Measurements from ENCODE around the gene CALML4.
"Not testable (repeated sequence)": the region's sequence is repeated elsewhere in the genome, so short reads cannot be mapped to it uniquely, and the experiment has no call there.

CALML4 gene

GRCh38 chr15:68207176-68207935 is 2.2 kb upstream of the CALML4 start:
- no peak for DNase-seq

- no peak for DNase-seq
These were observed 1.6 kb upstream of the CALML4 start for GRCh38 chr15:68206711-68207151.

DNA sequence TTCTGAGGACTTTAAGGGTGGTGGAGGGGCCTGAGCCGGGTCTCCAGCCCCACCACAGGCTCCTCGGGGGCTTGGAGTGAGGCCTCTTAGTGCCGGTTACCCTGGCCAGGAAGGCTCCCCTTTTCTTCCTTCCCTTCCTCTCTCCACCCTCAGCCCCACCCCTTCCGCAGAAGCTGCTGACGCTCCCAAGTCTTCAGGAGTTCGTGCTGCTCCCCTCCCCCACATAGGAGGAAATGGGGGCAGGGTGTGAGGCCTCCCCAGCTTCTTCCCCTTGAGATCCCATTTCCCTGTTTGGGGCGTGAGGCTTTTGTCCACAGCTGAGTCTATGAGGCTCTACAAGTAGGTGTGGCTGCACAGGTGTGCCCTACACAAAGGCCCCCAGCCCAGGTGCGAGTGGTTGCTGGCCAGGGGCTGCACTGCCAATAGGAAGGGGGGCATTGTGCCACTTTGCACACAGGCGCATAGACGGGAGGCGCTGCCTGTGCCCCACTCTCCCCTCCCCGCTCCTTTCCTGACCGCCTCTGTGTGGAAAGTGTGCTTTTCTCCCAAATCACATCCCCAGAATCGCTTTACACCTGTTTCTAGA is 915 bp upstream of the CALML4 start:
- no peak for DNase-seq

DNA sequence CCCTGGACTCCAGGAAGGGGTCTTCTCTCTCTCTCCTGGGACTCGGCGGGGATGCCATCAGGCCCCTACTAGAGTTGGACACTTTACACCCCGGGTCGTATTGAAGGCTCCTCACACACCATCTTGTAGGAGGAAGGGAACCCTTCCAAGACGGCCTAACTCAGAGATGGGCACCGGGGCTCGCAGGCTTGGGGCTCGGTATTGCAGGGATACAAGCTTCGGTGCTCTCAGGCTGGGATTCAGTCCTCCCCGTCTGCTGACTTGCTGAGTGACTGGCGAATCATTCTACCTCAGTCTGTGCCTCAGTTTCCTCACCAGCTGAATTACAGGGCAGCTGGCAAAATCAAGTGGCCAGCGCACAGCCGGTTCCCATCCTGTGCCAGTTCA is 419 bp upstream of the CALML4 start:
- no peak for DNase-seq

DNA sequence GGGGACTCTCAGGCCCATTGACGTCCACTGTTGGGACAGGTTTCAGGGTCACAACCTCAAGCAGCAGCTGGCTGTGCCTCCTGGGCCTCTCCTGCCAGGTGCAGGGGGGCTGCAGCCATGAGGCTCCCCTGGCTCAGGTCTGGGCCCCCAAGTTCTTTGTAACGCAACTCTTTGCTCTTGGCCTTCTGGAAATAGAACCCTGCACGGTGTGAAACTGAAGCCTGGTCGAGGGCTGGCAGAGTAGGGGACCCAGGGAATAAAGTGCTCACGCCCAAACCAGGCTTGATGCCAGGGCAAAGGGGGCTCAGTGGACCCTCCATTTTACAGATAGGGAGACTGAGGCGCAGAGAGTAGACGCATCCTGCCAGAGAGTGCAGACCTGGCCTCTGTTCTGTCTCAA is 771 bp downstream of the CALML4 start:
- no peak for DNase-seq

DNA sequence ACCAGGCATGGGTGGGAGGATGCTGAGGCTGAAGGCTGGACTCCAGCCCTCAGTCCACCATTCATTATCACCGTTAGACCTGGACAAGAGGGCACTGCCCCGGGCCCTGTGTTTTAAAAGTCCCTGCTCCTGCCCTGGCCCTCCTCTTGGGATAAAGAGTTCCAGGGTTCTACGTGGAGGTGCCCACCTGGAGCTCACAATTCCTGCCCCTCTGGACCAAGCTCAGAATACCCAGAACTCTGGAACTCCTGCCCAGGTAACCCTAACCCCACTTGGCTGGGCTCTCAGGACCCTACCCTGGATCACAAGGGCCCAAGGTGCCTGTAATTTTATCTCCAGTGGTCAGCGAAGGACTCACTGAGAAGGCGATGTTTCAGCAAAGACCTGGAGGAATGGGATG is 1.2 kb downstream of the CALML4 start:
- DNase-seq, result no peak

- DNase-seq, result no peak
These were observed 1.6 kb downstream of the CALML4 start for GRCh38 chr15:68203486-68203885.

GRCh38 chr15:68202994-68203393 is 2.1 kb downstream of the CALML4 start:
- DNase-seq, result not testable (repeated sequence)

DNA sequence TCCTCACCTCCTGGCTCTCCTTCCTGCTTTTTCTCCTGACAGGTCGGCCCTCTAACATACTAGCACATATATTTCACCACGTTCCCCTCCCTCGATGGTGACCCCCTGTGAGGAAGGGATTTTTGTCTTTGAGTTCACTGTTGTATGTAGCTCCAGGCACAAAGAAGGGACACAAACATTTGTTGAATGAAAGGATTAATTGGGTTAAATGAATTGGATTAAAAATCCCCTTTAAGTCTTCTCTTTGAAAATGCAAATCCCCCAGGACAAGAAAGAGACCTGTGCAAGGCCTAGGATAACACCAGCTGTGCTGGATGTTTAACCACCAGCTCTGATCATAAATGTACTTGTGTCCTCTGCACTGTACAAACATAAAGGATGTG is 3.3 kb downstream of the CALML4 start:
- no peak for DNase-seq

GRCh38 chr15:68201153-68201878 is 3.8 kb downstream of the CALML4 start:
- DNase-seq, result no peak

DNA sequence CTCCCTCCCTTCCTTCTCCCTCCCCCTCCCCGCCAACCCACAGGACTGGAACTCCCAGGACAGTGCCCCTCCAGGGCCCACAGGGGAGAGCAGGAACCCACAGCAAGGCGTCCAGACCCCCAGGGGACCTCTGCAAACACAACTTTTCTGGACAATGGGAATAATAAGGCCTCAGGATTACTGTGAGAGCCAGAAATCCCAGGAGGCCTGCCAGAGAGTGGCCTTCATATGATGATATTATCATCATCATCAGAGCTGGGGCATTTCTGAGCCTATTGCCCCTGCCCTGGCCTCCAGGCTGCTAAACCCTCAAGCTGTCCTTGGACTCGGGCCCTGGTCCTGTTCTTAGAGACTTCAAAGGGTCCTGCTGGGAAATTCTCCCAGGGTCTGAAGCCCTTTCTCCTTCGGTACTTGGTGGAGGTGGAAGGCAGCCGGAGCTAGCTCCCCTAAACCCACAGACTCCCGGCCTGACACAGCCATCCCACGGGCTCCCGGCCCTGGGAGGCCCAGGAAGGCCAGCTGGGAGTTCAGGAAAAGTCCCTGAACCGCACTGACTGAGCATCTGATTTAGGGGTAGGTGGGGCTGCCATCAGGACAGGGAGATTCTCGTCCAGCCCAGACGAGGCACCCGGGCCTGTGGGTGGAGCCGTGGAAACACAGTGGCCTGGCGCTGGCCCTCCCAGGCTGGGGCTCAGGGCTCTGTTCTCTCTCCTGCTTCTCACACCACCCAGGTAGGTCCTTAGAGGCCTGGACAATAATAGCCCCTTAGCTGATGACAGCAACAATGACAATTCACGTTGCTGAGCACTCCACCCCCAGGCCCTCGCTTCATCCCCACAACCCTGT is 4.9 kb downstream of the CALML4 start:
- no peak for DNase-seq

DNA sequence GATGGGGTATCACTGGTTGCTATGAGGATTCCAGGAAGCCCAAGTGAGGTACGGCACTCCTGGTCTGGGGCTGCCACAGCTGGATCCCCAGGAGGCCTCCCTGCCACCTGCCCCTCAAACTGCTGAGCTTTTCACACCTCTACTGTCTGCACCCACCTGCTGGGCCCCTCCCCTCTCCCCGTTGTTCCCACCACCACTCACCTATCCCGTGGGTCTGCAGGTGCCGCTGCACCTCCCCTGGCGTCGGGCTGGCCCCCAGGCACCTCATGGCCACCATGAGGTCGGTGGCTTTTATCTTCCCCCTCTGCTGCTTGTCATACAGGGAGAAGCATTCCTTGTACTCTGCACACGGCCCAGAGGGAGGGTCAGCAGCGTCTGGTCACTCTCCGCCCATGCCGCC is 5.8 kb downstream of the CALML4 start:
- DNase-seq, result no peak

DNA sequence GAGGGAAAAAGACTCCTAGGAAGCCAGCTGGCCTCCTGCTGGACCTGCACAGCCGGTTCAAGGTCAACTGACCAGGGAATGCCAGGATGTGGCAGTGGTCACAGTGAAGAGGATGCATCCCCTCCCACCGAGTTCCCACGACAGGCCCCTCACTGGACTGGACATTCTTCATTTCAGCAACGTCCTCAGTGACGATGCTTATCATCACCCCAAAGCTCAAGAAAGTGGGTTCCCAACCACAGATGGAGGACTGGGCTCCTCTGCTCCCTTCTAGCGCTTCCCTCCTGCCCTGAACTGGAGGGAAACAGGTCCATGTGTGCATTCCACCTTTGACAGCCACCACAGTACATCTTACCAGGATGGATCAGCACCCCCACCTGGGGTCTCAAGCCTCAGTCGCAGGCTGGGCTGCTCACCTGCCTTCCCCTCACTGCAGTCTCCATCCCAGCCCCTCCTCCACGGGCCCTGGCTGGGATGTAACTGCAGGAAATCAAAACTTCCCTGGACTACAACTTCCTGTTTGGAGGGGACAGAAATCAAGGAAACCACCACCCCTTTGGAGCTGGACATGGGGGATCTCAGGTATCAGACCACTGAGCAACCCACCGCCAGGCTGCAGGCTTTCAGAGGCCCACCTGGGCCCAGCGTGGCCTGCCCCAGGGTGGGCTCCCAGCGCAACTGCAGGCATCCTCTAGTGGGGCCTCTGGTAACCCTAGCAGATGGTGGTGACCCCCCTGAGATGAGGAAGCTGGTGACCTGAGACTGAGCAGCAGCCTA is 7.3 kb downstream of the CALML4 start:
- DNase-seq, result no peak

DNA sequence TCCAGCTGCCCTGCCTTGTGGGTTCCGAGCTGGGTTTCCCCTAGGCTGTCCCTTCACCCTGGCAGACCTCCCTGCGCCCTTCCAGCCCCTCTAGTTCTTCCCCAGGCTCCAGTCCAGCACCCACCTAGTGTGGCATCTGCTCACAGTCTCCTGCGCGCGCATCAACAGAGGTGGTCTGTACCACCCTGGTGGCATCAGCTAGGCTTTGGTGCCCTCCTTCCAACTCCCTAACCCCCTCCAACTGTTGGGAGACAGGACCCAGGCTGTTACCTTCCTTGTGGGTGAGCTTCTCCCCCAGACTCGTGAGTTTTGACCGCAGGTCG is 8.0 kb downstream of the CALML4 start:
- DNase-seq, result no peak

GRCh38 chr15:68196445-68197169 is 8.5 kb downstream of the CALML4 start:
- DNase-seq, result no peak

- DNase-seq, result no peak
These were observed 9.6 kb downstream of the CALML4 start for GRCh38 chr15:68195336-68196112.

- no peak for DNase-seq
These were observed 12.2 kb downstream of the CALML4 start for GRCh38 chr15:68192804-68193486.

DNA sequence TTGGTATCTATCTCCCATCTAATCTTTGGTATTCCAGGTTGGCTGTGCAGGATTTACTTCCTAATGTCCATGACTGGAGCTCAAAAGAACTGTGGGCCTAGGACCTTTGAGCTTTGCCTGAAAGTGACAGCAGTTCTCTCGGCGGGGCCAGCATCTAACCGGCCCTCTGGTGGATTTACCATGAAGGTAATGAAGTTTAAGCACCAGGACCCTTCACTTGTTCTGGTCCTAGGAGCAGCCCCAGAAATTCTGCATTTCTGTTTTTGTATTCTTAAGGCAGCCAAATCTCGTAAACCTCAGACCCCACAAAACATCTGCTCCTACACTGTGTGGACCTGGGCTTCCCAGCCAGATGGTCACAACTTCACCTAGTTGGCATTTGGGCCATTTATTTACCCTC is 13.0 kb downstream of the CALML4 start:
- DNase-seq, result no peak

DNA sequence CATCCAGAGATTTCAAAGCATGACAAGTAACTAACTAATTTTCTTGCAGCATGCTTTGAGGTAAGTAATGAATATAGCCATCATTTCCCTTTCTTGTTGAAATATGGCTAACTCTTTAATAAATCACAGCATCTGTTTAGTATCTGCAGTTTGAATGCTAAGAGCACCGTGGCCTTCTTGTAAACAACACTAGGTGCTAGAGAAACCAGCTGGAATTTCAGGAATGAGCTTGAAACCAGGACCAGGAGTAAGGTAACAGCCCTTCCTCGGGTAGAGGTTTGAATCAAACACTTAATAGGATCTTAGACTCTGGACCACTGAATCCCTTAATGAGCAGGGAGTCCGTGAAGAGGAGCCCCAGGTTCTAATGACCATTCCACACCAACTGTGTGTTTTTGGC is 13.6 kb downstream of the CALML4 start:
- no peak for DNase-seq

DNA sequence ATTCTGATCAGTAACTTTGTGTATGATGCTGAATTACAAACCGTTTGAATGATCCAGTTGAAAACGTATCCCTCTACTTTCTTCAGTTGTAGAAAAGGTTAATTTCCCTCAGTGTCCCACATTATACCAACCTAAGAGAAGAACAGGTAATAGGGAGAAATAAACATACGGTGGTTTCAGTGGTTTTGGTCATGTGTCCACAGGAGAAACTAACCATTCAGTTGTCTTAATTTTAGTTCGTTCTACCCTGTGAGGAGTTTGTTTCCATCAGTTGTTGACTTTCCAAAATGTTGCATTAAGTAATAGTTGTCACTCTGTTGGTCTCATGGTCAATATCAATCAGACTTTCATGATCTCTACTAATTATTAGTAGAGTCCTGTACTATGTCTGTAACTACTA is 15.1 kb downstream of the CALML4 start:
- no peak for DNase-seq

Measured in stimulated activated CD4-positive, alpha-beta T cell treated with anti-CD3 and anti-CD28 coated beads, Interleukin-2, amount 100 ng/mL, for 48 hours (primary cell).